Activated effector memory CD4-positive, alpha-beta T cell treated with anti-CD3 and anti-CD28 coated beads, Interleukin-2, amount 50 U/mL, for 16 hours (primary cell): ENCODE measurements around the gene PRR33.
"Not testable (repeated sequence)": the region's sequence is repeated elsewhere in the genome, so short reads cannot be mapped to it uniquely, and the experiment has no call there.

Source experiments
- DNase-seq: peaks from one replicate; pipeline ENCODE4 v3.0.0-alpha.2; 2020

The PRR33 gene

DNA sequence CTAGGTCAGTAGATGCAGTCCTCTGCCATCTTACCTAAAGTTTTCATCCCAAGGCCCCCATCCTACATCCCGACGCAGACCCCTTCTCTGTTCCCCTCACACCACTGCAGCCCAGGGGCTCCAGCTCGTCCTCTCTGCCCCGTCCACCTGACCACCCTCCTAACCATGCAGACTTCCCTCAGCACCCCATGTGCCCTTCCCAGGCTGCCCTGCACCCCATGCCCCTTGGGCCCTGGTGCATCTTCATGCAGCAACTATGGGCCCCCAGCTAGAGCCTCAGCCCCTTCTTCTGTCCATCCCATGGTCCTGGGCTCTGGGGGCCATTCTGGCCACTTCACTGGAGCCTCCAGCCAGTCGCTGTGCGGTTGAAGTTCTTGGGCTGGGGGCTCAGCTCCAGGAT, 2.9 kb downstream of the PRR33 start:
- DNase-seq: no peak

DNA sequence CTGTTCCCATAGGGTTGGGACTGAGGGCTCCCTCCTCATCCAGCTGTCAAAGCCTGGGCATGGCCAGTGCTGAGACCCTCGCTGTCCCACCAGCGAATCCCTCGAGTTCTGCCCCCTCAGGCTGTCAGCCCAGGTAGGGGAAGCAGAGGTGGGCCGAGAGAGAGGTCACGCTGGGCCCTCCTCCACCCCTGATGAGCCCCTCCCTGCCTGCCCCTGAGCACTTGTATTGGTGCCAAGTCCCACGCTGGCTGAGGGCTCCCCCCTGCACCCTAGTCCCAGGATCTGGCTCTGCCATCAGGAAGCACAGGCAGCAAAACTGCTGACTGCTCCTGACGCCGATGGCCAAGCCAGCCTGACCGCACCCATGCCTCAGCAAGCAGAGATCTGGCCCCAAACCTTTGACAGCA, 3.3 kb downstream of the PRR33 start:
- peak; percentile 61 for DNase-seq

DNA sequence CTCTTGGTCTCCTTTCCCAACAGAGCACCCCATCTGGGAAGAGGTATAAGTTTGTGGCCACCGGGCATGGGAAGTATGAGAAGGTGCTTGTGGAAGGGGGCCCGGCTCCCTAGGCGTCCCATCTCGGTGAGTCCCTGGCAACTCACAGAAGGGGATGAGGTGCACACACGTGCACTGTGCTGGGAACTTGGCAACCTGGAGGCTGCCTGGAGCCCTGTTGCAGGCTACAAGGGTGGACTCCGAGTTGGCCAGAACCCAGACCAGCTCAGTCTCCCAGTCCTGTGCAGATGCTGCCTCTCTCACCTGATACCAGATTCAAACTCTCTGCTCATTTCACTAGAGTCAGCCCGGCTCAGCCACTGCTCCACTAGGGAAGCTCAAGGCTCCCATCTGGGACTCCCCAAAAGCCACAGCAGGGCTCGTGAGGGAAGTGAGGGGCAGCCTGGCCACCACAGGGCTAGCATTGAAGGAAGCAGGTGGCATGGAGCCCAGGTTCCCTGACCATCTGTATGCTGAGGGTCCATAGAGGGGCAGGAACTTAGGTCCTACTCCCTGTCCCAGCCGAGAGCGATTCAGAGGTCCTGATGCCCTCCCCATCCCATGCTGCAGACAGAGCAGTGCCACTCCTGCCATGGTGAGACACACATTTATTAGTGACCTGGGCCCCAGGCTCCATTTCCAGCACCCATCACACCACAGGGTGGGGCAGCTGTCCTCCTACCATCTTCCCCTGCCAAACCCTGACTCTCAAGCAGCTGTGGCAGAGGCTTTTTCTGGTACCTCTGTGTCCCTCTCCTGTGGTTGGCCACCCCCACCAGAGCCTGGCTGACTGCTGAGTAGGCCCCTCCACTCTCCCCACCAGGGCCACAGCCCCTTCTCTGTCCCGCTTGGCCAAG, 4.0 kb downstream of the PRR33 start:
- DNase-seq: peak; percentile 60

DNA sequence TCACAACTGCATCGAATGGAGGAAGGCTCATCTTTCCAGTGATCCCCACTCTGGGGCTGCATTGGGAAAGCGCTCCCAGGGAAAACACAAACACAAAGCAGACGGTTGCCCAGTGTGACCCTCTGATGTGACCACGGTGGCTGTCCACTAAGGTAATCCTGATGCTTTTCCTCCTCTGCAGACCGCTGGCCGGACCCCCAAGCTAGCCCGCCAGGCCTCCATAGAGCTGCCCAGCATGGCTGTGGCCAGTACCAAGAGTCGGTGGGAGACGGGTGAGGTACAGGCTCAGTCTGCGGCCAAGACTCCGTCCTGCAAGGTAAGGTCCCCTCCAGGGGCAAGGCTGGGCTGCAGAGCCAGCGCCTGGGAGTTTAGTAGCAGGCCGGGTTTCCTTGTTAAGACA, 5.1 kb downstream of the PRR33 start:
- DNase-seq: not testable (repeated sequence)

DNA sequence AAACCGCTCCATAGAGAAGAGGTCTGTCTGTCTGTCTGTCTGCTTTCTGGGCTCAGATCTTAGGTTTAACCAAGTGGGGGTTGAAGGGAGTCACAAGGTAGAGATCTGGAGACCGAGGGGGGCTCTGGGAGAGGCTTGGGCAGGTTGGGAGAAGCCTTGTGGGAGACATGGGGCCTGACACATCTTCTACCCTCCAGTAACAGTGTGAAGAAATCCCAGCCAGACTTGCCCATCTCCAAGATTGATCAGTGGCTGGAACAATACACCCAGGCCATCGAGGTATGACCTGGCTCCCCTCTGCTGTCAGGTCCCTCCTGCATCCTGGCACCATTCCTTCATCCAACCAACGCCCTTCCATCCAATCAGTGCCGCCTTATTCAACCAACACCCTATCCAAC, 7.4 kb downstream of the PRR33 start:
- no peak for DNase-seq

DNA sequence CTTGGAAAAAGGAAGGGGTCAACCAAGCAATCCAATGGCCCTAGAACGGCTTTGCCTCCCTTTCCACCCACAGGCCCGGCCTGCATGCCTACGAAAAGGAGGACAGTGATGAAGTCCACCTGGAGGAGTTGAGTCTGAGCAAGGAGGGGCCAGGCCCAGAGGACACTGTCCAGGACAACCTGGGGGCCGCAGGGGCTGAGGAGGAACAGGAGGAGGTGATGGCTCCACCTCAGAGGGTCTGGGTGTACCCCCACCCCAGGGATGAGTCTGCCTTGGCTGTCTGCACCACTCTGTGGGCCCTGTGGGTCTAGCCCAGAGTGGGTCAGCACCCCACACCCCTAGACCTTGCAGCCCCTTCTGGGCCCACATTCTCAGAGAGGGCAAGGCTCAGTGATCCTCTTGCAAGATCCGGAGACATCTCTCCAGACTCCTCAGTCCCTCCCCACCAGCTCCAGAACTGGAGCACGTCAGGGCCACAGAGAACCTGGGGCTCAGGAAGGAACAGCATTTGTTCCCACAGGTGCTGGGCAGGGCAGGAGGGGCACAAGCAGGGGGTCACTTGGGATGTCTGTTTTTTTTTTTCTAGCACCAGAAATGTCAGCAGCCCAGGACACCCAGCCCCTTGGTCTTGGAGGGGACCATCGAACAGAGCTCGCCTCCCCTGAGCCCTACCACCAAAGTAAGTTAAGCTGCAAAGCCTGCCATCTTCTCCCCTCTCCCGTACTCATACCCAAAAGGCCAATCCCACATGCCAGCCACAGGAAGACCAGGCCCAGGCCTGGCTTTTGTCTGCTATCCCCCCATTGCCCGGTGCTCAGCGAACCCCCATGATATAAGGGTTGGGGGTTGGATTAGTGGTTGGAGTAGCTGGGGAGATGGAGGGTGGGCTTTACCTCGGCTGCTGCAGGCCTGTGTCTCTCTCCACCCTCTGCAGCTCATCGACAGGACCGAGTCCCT, 8.1 kb downstream of the PRR33 start:
- no peak for DNase-seq

DNA sequence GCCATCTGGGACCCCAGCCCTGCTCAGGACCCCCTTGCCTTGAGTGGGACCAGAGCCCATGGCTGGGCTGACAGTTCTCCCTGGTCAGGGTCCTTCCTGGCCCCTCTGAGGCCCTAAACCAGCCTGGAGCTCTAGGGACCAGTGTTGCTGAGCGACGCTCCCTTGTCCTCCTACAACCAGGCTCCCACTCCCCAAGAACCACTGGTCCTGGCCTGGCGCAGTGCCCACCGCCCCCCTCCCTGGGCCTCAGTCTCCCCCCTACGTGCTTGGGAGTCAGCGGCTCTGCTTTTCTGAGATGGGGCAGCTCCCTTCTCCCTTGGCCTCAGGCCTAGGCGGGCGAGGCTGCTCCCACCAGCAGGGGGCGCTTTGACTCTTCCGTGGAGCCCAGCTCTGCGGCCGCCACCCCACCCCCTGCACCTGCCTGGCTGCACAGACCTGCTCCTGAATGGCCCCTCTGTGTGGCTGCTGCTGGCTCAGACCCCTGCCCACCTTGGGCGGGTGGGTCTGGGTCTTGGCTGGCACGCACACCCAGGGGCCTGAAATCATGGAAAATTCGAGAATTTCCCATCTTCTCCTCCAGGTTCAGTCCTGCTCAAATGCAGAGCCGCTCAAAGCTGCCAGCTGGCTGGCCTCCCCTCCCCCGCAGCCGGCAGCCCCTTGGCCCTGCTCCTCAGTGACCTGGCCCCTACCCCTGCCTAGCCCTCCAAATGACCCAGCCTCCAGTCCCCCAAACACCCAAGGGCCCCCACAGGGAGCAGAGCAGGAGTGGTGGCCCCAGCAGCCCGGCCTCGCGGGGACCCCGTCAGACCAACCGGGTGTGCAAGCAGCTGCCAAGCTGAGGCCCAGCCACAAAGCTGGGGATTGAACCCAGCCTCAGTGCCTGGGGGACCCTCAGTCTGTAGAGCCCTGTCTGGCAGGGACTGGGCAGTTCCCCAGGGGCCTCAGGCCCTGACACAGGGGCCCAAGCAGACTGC, 9.1 kb downstream of the PRR33 start:
- DNase-seq: peak; percentile 91

DNA sequence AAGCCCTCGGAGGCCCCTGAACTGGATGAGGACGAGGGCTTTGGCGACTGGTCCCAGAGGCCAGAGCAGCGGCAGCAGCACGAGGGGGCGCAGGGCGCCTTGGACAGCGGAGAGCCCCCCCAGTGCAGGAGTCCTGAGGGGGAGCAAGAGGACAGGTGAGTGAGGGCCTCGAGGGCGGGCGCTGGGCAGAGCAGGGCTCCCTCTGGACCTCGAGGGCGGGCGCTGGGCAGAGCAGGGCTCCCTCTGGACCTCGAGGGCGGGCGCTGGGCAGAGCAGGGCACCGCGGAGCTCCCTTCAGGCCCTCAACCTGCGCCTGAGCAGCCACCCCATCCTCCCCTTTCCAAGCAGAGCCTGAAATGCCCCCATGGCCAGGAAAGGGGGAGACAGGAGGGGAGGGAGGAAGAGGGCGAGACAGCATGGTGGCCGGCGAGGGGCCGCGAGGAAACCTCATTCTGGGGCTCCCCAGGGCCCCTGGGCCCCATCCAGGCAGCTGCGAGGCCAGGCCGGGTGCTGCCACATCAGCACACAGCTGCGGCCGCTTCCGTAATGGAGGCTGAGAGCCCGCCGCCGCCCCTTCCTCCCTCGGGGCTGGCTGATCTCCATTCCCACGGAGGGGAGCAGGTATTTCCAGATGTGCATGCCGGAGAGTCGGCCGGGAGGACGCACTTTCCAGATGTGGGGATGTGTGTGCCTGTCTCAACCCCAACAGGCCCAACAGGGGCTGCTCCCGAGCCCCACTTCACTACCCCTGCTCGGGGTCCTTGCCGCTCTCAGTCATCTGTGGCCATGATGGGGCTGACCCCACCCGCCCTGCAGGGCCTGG, 10.0 kb downstream of the PRR33 start:
- DNase-seq: no peak

DNA sequence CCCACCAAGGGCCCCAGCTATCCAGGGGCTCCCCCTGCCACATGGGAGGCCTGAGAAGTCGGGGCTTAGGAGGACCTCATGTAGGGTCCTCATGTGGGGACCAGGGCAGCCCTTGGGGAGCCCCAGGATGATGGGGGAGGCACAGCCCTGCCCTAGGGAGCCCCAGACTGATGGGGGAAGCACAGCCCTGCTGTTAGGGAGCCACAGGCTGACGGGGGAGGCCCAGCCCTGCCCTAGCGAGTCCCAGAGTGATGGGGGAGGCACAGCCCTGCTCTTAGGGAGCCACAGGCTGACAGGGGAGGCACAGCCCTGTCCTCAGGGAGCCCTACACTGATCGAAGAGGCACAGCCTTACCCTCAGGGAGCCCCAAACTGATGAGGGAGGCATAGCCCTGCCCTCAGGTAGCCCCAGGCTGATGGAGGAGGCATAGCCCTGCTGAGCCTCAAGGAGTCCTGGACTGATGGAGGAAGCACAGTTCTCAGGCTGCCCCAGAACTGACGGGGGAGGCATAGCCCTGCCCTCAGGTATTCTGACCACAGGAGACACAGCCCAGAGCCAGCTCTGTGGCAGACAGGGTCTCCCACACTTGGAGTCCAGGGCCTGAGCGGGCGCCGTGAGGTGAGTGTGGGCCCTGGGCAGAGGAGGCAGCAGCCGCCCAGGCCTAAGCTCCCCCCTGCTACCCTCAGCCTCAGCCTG, 10.8 kb downstream of the PRR33 start:
- no peak for DNase-seq

DNA sequence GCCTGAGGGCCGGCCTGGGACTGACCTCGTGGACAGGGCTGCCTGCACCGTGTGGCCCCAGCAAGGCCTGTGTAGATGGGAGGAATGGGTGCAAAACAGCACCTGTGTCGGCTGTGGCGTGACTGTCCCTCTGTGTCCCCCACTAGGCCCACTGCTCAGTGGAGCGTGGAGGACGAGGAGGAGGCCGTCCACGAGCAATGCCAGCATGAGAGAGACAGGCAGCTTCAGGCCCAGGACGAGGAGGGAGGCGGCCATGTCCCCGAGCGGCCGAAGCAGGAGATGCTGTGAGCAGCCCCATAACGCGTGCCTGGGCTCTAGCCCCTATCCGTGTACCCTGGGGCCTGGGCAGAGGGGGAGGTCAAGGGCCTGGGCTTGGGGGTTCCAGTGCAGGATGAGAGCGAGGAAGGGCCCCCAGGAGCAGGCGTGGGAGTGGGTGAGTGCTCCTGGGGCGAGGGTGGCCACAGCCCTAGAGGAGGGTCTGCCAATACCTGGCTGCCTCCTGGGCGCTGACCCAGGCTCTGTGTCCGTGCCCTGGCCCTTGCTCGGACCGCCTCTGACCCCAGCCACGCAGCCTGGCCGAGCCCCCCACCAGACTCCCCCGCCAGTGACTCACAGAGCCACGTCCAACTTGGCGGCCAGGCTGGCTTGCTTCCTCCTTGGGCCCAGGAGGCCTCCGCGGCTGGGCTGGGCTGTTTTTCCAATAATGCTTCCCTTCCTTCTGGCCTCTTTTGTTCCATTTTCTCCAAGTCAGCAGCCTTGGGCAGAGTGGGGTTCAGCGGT, 11.6 kb downstream of the PRR33 start:
- DNase-seq: no peak

DNA sequence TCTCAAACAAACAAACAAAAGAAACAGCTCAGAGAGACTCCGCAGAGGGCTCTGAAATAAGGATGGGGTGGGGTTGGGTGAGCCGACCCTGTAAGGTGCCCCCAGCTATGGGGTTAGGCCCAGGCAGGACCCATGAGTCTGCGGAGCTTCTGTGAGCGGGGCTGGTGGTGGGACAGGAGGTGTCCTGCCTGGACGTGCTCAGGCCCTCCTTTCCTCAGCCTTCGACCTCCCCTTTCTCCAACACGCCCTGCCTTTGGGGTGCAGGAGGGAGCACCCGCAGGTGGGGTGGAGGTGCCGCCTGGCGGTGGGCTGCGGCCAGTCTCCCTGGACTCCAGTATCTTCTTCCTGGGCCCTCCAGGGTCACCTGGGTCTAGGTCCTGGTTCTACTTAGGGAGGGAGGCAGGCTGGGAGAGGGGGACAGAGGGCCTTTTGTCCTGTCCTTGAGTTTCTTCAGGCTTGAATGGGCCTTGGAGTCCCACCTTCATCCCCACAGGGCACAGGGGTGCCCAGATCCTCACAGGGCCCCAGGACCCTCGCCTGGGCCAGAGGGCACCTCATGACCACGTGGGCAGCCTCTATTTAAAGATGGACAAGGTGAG, 12.3 kb downstream of the PRR33 start:
- DNase-seq: no peak

DNA sequence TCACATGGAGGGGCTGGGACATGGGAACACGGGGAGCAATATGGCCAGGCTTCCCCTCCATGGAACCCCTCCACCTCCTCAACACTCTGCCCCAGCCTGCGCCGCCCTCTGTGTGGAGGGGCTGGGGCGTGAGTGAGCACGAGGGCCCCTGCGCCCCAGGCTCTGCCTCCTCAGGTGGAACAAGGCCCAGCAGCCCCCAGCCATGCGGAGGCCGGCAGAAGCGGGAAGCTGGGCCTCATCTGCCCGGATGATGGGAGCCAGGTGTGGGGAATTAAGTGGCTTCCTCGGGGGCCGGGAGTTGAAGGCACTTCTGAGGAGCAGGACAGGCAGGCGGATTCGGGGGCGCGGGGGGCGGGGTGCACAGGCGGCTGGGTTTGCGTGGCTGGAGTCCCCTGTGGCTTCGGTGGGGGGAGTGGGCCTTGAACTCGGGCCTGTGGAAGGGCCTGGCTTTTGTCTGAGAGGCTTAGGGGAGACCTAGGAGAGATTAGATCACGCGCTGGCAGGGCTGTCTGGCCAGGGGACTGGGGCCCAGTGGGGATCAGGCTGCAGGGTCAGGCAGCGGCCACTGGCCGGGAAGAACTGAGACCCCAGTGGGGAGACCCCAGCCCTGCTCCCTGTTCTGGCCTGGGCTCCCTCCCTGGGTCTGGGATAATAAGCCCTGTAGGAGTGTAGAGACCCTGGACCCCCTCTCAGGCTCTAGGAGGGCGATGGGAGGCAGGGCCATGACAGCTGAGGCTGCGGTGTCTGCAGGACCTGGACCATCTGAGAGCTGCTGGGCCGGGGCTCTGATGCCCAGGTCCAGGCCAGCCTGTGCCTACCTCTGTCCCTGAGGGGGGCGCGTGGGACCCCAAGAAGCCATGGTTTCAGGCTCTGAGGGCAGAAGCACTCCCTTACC, 13.3 kb downstream of the PRR33 start:
- no peak for DNase-seq

DNA sequence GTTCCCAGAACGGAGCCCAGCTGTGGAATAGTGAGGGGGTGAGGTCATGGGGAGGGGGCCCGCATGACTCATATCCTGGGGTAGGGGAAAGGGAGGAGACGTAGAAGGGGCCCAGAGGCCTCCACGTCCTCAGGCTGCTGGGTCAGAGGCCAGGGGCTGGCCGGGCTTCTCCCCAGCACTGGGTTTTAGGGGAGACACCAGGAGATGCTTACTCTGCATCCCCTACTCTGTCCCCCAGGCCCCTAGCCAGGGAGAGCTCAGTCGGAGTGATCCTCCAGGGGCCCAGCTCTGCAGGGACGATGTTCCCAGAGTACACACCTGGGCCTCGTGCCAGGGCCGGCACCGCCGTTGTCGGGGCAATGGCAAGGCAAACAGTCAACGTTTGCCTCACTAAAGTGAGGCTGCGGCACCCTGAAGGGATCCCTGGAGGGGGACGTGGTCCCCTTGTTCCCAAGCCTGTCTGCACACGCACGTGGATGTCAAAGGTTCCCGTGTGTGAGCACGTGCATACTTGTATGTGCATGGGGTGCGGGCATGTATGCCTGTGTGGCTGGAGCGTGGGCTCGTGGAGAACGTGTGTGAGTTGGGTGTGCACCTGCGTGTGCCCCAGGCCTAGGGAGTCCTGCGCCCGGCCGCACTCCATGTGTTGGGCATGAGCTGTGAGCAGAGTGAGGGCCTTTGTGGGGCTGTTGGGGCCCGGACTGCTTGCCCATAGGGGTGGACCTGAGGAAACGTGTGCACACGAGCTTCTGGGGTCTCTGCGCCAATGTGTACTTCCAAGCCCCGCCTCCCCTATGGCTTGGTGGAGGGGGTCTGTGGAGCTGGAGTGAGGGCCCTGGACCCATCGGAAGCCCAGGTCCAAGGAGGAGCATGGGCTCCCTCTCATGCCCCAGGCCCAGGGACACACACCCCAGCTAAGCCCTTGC, 14.2 kb downstream of the PRR33 start:
- DNase-seq: peak; percentile 61

DNA sequence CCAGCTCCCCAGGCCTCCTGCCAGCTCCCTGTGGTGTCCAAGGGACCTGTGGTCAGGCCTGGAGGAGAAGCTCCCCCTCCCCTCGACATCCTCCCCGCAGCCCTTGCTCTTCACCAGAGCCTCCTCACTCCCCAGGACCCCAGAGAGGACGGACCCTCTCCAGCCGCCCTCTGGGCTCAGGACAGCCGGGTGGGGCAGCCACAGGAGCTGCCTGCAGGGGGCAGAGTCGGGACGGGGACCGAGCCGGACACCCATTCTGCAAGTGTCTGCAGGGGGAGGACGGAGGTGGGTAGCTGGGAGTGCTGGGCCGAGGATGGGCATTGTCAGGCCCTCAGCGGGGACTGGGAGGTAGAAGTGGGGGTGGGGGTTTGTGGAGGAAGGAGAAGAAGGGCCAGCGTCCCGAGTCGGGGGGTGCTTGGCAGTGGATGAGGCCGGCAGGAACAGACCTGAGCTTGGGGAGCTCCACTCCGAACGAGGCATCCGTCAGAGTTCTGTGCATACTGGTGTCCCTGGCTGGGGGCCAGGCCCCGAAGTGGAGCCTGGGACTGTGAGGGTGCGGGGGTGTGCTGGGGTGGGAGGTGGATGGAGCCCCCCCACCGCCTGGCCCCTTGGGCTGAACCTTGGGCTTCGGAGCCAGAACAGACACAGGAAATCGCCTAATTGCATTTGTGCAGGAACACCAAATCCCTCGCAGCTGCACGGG, 15.2 kb downstream of the PRR33 start:
- DNase-seq: peak; percentile 62

DNA sequence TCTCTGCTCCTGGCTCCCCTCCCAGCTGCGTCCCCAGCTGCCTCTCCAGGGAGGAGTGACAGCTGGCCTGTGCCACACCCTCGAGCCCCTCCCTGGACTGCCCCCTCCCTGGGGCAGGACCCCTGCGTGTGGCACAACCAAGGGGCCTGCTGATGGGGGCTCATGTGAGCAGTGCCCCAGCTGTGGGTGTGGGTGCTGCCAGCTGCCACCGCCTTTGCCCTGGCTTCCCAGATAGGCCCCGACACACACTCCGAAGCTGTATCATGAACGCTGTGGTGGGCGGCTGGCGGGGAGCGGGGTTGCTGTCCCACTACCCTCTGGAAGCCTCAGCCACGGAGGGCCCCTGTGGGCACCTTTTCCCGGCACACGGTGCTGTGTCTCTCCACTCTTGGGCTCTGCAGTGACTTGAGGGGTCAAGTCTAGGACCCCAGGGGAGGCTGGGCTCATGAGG, 15.8 kb downstream of the PRR33 start:
- DNase-seq: peak; percentile 62

DNA sequence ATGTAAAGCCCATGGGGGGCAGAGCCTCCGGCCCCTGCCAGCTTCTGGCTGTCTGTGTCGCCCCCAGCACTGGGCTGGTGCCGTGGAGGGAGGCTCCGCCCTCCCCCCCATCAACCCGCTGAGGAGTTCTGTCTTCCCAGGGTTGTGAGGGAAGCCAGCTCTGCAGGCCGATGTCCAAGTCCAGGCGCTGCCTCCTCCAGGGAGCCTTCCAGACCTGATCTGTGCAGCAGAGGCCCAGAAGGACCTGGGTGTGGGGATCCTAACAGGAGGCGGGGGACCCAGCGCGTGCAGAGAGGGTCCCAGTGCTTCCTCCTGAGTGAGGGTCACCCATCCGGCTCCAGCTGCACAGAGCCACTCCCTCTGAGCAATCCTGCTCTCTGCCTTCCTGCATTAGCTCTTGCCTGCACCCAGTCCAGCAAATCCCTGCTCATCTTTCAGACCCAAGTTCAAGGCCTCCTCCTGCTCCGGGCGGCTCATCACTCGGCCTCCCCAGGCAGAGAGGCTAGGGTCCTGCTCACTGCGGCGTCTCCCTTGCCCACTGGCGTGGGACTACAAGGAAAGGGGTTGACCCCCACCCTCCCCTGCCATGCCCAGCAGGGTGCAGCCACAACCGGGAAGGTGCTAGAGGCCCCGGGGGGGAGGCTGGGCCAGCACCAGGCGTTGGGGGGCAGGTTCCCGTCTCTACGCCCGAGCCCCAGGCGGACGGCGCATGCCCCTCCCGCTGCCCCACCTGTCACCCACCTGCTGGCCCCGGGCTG, 16.4 kb downstream of the PRR33 start:
- peak; percentile 61 for DNase-seq
